GM12878 (cell line): ENCODE data around the gene ZNF568. TPM values are rescaled to one million over a fixed set of nuclear protein-coding genes. Genes with fewer than 3 reads are reported as not detected.

Source experiments
- ATAC-seq: fragments of 200-7000 bp; cut with Tn5 transposase; 3 replicates; pipeline ENCODE4 v1.9.1; 2020; ENCODE audit warnings: mild to moderate bottlenecking, moderate library complexity
- BruUV-seq: library from RNA; stranded (reverse); fragments of 400-500 nt; replicated peaks from 2 replicates; lab custom pipeline; 2021; lab: Mats Ljungman, UMichigan
- CTCF ChIA-PET: fragments of 300-600 bp; sonication (Branson Sonifier 250); formaldehyde crosslinking; extraction: SDS; loops from one replicate; lab custom pipeline; 2021; ENCODE audit warnings: inconsistent platforms; lab: Yijun Ruan, JAX
- POLR2A ChIA-PET: fragments of 350-600 bp; formaldehyde crosslinking; extraction: SDS; loops from one replicate; lab custom pipeline; 2021; ENCODE audit warnings: inconsistent platforms; lab: Charles Lee
- RAD21 ChIA-PET: fragments of 300-600 bp; sonication (Branson Sonifier 250); formaldehyde crosslinking; loops from one replicate; lab custom pipeline; 2023; ENCODE audit warnings: antibody characterized with exemption; ENCODE audit not compliant: unreplicated experiment; lab: Charles Lee
- SMC1A ChIA-PET: fragments of 300-600 bp; sonication (Branson Sonifier 250); formaldehyde crosslinking; loops from one replicate; lab custom pipeline; 2023; ENCODE audit not compliant: unreplicated experiment, uncharacterized antibody; lab: Charles Lee
- DNase-seq: peaks from one replicate; pipeline ENCODE4 v3.0.0-alpha.2; 2011; ENCODE audit warnings: low read depth, low spot score
- FAIRE-seq: peaks from 3 replicates; lab custom pipeline; 2011; peaks lifted over from hg19 to GRCh38; lab: Jason Lieb, UNC
- H2AFZ ChIP-seq: 2 replicates; pipeline ENCODE4 v1.6.0; 2011; ENCODE audit warnings: low read depth, low read length, control low read depth; ENCODE audit not compliant: control insufficient read depth
- H3K27ac ChIP-seq: 2 replicates; pipeline ENCODE4 v1.5.1; 2011; ENCODE audit warnings: control low read depth; ENCODE audit not compliant: control insufficient read depth, insufficient read depth
- H3K27me3 ChIP-seq, 2 experiments: replicated peaks in 1 of 2; 2 replicates each; pipeline versions ENCODE4 v1.6.0 to v1.6.1; 2011; ENCODE audit warnings: low read length in 1 of 2; ENCODE audit not compliant: control insufficient read depth in 2 of 2, insufficient read depth in 2 of 2
- H3K36me3 ChIP-seq, 2 experiments: 2 replicates each; pipeline ENCODE4 v1.5.1; 2011; ENCODE audit warnings: low read length in 1 of 2; ENCODE audit not compliant: control insufficient read depth in 2 of 2, insufficient read depth in 2 of 2
- H3K4me1 ChIP-seq: 2 replicates; pipeline ENCODE4 v1.6.1; 2011; ENCODE audit warnings: mild to moderate bottlenecking, low read length, moderate library complexity, mixed read lengths; ENCODE audit not compliant: control insufficient read depth, insufficient read depth
- H3K4me2 ChIP-seq: 2 replicates; pipeline ENCODE4 v1.6.0; 2011; ENCODE audit warnings: control low read depth; ENCODE audit not compliant: control insufficient read depth, insufficient read depth
- H3K4me3 ChIP-seq: fragments of 200-600 bp; sonication (generic); 2 replicates; pipeline ENCODE4 v1.5.1; 2016
- H3K79me2 ChIP-seq: 2 replicates; pipeline ENCODE4 v1.6.0; 2011; ENCODE audit warnings: low read length; ENCODE audit not compliant: control insufficient read depth, insufficient read depth
- H3K9ac ChIP-seq: 2 replicates; pipeline ENCODE4 v1.8.0; 2011; ENCODE audit warnings: low read length, control low read depth, mixed read lengths; ENCODE audit not compliant: control insufficient read depth, insufficient read depth
- H3K9me3 ChIP-seq: replicated peaks from 3 replicates; pipeline ENCODE4 v1.5.1; 2011; ENCODE audit warnings: mild to moderate bottlenecking, low read length; ENCODE audit not compliant: control insufficient read depth, insufficient read depth
- H4K20me1 ChIP-seq: 2 replicates; pipeline ENCODE4 v1.6.0; 2011; ENCODE audit not compliant: control insufficient read depth, insufficient read depth
- ASH2L ChIP-seq: fragments of 300-600, 200-600 bp; sonication (generic); IDR thresholded peaks from 2 replicates; pipeline ENCODE4 v1.6.1; 2017; ENCODE audit warnings: low read depth, mild to moderate bottlenecking, borderline replicate concordance
- ATF3 ChIP-seq: IDR thresholded peaks from 2 replicates; pipeline ENCODE4 v1.6.1; 2011; ENCODE audit warnings: low read depth, mild to moderate bottlenecking, low read length, moderate library complexity, borderline replicate concordance; ENCODE audit errors: extremely low read depth
- BACH1 ChIP-seq: fragments of 450-650 bp; IDR thresholded peaks from 2 replicates; pipeline ENCODE4 v1.6.1; 2017; ENCODE audit warnings: mild to moderate bottlenecking, borderline replicate concordance
- BCL3 ChIP-seq: IDR thresholded peaks from 2 replicates; pipeline ENCODE4 v1.6.1; 2011; ENCODE audit warnings: borderline replicate concordance, low read depth, mild to moderate bottlenecking, moderate library complexity, low read length; ENCODE audit not compliant: insufficient read depth, poor library complexity, severe bottlenecking
- CREB1 ChIP-seq: IDR thresholded peaks from 2 replicates; pipeline ENCODE4 v1.6.1; 2012; ENCODE audit warnings: low read depth, mild to moderate bottlenecking, inconsistent platforms
- CREM ChIP-seq: IDR thresholded peaks from 2 replicates; pipeline ENCODE4 v1.6.1; 2014; ENCODE audit warnings: antibody characterized with exemption, low read depth
- DPF2 ChIP-seq: fragments of 450-650 bp; IDR thresholded peaks from 2 replicates; pipeline ENCODE4 v1.6.1; 2017; ENCODE audit warnings: mild to moderate bottlenecking
- EP300 ChIP-seq, 2 experiments: fragments of 150-350 bp in 1 of 2; IDR thresholded peaks; 2 replicates each; pipeline ENCODE4 v1.6.1; 2011 to 2012; ENCODE audit warnings: low read depth in 2 of 2, low read length in 2 of 2, borderline replicate concordance in 1 of 2, improper control_type of control experiment in 1 of 2, inconsistent platforms in 1 of 2; ENCODE audit not compliant: control insufficient read depth in 1 of 2
- ESRRA ChIP-seq: IDR thresholded peaks from 2 replicates; pipeline ENCODE4 v1.6.1; 2012; ENCODE audit warnings: mild to moderate bottlenecking, low read length, improper control_type of control experiment
- FOXK2 ChIP-seq: fragments of 450-650 bp; IDR thresholded peaks from 2 replicates; pipeline ENCODE4 v1.6.1; 2017; ENCODE audit warnings: mild to moderate bottlenecking, moderate library complexity
- HCFC1 ChIP-seq: fragments of 150-350 bp; IDR thresholded peaks from 2 replicates; pipeline ENCODE4 v1.6.1; 2014; ENCODE audit warnings: low read length
- JUNB ChIP-seq: IDR thresholded peaks from 2 replicates; pipeline ENCODE4 v1.6.1; 2016; ENCODE audit warnings: antibody characterized with exemption, mild to moderate bottlenecking
- NKRF ChIP-seq: fragments of 450-650 bp; conservative IDR thresholded peaks from 2 replicates; pipeline ENCODE4 v1.6.1; 2017; ENCODE audit warnings: mild to moderate bottlenecking, moderate library complexity
- PAX5 ChIP-seq: IDR thresholded peaks from 2 replicates; pipeline ENCODE4 v1.6.1; 2011; ENCODE audit warnings: low read depth, low read length, borderline replicate concordance
- PAX8 ChIP-seq: fragments of 450-650 bp; IDR thresholded peaks from 2 replicates; pipeline ENCODE4 v1.6.1; 2017; ENCODE audit warnings: mild to moderate bottlenecking, moderate library complexity
- RAD51 ChIP-seq: fragments of 450-650 bp; IDR thresholded peaks from 2 replicates; pipeline ENCODE4 v1.6.1; 2016; ENCODE audit warnings: moderate library complexity, mild to moderate bottlenecking, inconsistent platforms
- RFX5 ChIP-seq: IDR thresholded peaks from 2 replicates; pipeline ENCODE4 v1.6.1; 2011; ENCODE audit warnings: low read depth, low read length, improper control_type of control experiment
- SREBF2 ChIP-seq: IDR thresholded peaks from 2 replicates; pipeline ENCODE4 v1.6.1; 2012; ENCODE audit warnings: mild to moderate bottlenecking, low read length
- TCF12 ChIP-seq: IDR thresholded peaks from 2 replicates; pipeline ENCODE4 v1.6.1; 2011; ENCODE audit warnings: low read depth, mild to moderate bottlenecking, low read length
- ZNF217 ChIP-seq: fragments of 450-650 bp; IDR thresholded peaks from 2 replicates; pipeline ENCODE4 v1.6.1; 2017; ENCODE audit warnings: antibody characterized with exemption, mild to moderate bottlenecking
- WGBS: methylation state at CpG from one replicate; pipeline ENCODE4 v1.1.6; 2016; ENCODE audit warnings: low lambda C conversion rate; ENCODE audit not compliant: insufficient replicate concordance, insufficient coverage; ENCODE audit errors: missing lambda C conversion rate; 5-methylcytosine and 5-hydroxymethylcytosine counted together
- in situ Hi-C: fragments of 300-500 bp; cut with MboI; formaldehyde crosslinking; loops from 9 replicates; pipeline ENCODE4 v1.14.3; 2018; ENCODE audit warnings: mixed read lengths
- intact Hi-C: fragments of 100-400 bp; cut with micrococcal nuclease; formaldehyde crosslinking; loops from one replicate; pipeline ENCODE4 v1.14.2; 2022; ENCODE audit not compliant: unreplicated experiment
- polyA plus RNA-seq, 11 experiments: library from polyadenylated mRNA; depleted of rRNA in 4 of 11; unstranded in 6 of 11; stranded (reverse) in 5 of 11; fragments of >200 nt; fragmentation: Nextera tagmentation in 4 of 11; fragmentation: Illumina TruSeq in 1 of 11; extraction: Ambion mirVana in 4 of 11; extraction: Trizol in 1 of 11; gene quantifications; 1 replicate in 1 of 11; 2 replicates in 10 of 11; pipeline versions ENCODE4 v1.2.1 to v1.2.3, GENCODE V29; 2011 to 2016; ENCODE audit warnings: inconsistent platforms in 2 of 11, missing spikeins in 2 of 11, low read depth in 1 of 11
- total RNA-seq, 4 experiments: library from RNA; depleted of rRNA in 3 of 4; stranded (reverse); fragments of >200 nt in 3 of 4; fragmentation: Illumina TruSeq in 1 of 4; extraction: Trizol in 1 of 4; gene quantifications; 2 replicates each; pipeline versions ENCODE4 v1.2.1 to v1.2.3, GENCODE V29; 2013 to 2021

The ZNF568 gene
- total and polyA plus RNA-seq, 10 of the 15 experiments (the other 5 are each of a cell fraction or from before 2014, with no cell fraction given): 0.16 to 0.77 (median 0.27) TPM

DNA sequence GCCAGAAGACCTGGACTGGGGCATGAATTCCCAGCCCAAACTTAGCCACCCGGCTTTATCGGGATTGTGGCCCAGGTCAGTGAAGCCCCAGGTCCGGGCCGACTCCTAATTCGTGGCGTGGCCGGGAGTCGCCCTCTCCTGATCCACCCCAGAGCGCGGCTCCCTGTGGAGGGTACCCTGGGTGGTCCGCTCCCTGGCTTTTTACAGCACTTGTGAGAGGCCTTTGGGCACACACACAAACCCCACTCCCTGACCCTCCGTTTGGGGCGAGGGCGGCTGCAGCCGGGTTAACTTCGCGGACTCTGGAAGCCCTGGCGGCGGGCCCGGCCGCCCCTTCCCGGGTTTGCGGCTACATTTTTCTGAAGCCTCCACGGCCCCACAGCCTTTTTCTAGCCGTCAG is 56.4 kb downstream of the ZNF568 start:
- RAD21 ChIA-PET: no interaction called here
- H3K4me2 ChIP-seq: peak overlapping the region; percentile 43; the same call in 1 of the 2 replicates
- WGBS: 65% methylated on average over 25 of the region's 25 CpGs
- TF ChIP-seq ESRRA: no peak
- no peak for TF ChIP-seq FOXK2
- TF ChIP-seq HCFC1: no peak
- no peak for TF ChIP-seq JUNB
- no peak for TF ChIP-seq PAX8
- no peak for TF ChIP-seq BCL3
- no peak for TF ChIP-seq TCF12
- no peak for TF ChIP-seq BACH1
- TF ChIP-seq ATF3: no peak
- TF ChIP-seq ASH2L: no peak
- no peak for TF ChIP-seq RFX5
- TF ChIP-seq SREBF2: no peak
- no peak for TF ChIP-seq DPF2
- no peak for TF ChIP-seq CREM
- no peak for TF ChIP-seq RAD51
- no peak for TF ChIP-seq CREB1
- TF ChIP-seq PAX5: no peak
- TF ChIP-seq ZNF217: no peak
- TF ChIP-seq NKRF: no peak
- TF ChIP-seq EP300 (IDR thresholded peaks at IDR 0.05; ENCODE audit: borderline replicate concordance in 1 of 2, control insufficient read depth in 1 of 2, low read depth in 2 of 2, low read length in 2 of 2): no peak
- in situ Hi-C loops: no loop called here
- H4K20me1 ChIP-seq: no peaks in the 10 kb centered on the region
- no peak overlapping the region for H3K9ac ChIP-seq
- ATAC-seq (no peak), DNase-seq (no peak), FAIRE-seq (no peak)
- no peak overlapping the region for H3K4me3 ChIP-seq
- H3K36me3 ChIP-seq: no peaks in the 10 kb centered on the region
- H3K79me2 ChIP-seq: no peaks in the 10 kb centered on the region
- H3K27me3 ChIP-seq: no peaks in the 10 kb centered on the region
- CTCF ChIA-PET: no interaction called here
- SMC1A ChIA-PET: no interaction called here
- BruUV-seq: no TSS peak
- no peaks in the 10 kb centered on the region for H3K4me1 ChIP-seq
- H3K27ac ChIP-seq: no peak overlapping the region
- intact Hi-C loops: no loop called here
- POLR2A ChIA-PET: no interaction called here
- H2AFZ ChIP-seq: peak overlapping the region; percentile 48; the same call in 1 of the 2 replicates
- H3K9me3 ChIP-seq: peaks cover 2% of the 10 kb centered on the region; the same call in 1 of the 3 replicates
